A549 (cell line): ENCODE results near the gene RPUSD2. TPM values are rescaled to one million over a fixed set of nuclear protein-coding genes. Genes with fewer than 3 reads are reported as not detected.

Experiments
- ATAC-seq, 2 experiments: fragments of 200-7000 bp in 1 of 2; fragments of >200 bp in 1 of 2; cut with Nextera tagmentation in 1 of 2; cut with Tn5 transposase in 1 of 2; 3 replicates each; pipeline versions ENCODE4 v1.8.0 to v1.9.1; 2018 to 2020; ENCODE audit warnings: mild to moderate bottlenecking in 1 of 2, moderate library complexity in 1 of 2
- CTCF ChIA-PET: fragments of 300-600 bp; sonication (Branson Sonifier 250); formaldehyde crosslinking; extraction: SDS; loops from one replicate; lab custom pipeline; 2021; ENCODE audit warnings: antibody characterized with exemption, inconsistent platforms; lab: Yijun Ruan, JAX
- POLR2A ChIA-PET: fragments of 350-600 bp; formaldehyde crosslinking; extraction: SDS; loops from one replicate; lab custom pipeline; 2021; ENCODE audit warnings: antibody characterized with exemption, inconsistent platforms; lab: Yijun Ruan, JAX
- DNase-seq, 2 experiments: peaks; one replicate each; pipeline versions ENCODE4 v3.0.0 to v3.0.0-alpha.2; 2011 to 2016; ENCODE audit warnings: low read depth in 1 of 2, low spot score in 1 of 2
- FAIRE-seq: peaks from 2 replicates; lab custom pipeline; 2011; peaks lifted over from hg19 to GRCh38; lab: Jason Lieb, UNC
- H3K27ac ChIP-seq, 2 experiments: fragments of >200 bp; sonication (Bioruptor Twin); formaldehyde crosslinking; 3 replicates each; pipeline ENCODE4 v1.5.1; 2016 to 2017
- H3K4me1 ChIP-seq: fragments of >200 bp; sonication (Bioruptor Twin); formaldehyde crosslinking; 3 replicates; pipeline ENCODE4 v1.6.1; 2016
- H3K4me2 ChIP-seq: fragments of >200 bp; sonication (Bioruptor Twin); formaldehyde crosslinking; 3 replicates; pipeline ENCODE4 v1.6.1; 2016
- H3K4me3 ChIP-seq: fragments of >200 bp; sonication (Bioruptor Twin); formaldehyde crosslinking; 3 replicates; pipeline ENCODE4 v1.5.1; 2016
- H3K9me3 ChIP-seq: fragments of >200 bp; sonication (Bioruptor Twin); formaldehyde crosslinking; 3 replicates; pipeline ENCODE4 v1.6.1; 2016
- CBX2 ChIP-seq: fragments of 200-600 bp; sonication (generic); IDR thresholded peaks from 2 replicates; pipeline ENCODE4 v1.6.1; 2016; ENCODE audit warnings: low read depth, mild to moderate bottlenecking, borderline replicate concordance
- CEBPB ChIP-seq, 2 experiments: fragments of >200 bp in 1 of 2; sonication (Bioruptor Twin) in 1 of 2; formaldehyde crosslinking in 1 of 2; IDR thresholded peaks; 2 replicates each; pipeline ENCODE4 v1.6.1; 2012 to 2016
- HOXB13 ChIP-seq: fragments of 250-450 bp; sonication (Bioruptor Pico); IDR thresholded peaks from 2 replicates; pipeline ENCODE4 v1.5.0; 2020; ENCODE audit warnings: low read depth, mild to moderate bottlenecking, moderate library complexity
- HOXB5 ChIP-seq: fragments of 250-450 bp; sonication (Bioruptor Pico); IDR thresholded peaks from 2 replicates; pipeline ENCODE4 v1.5.0; 2020; ENCODE audit warnings: mild to moderate bottlenecking, moderate library complexity
- JUN ChIP-seq, 2 experiments: fragments of >200 bp; sonication (Bioruptor Twin); formaldehyde crosslinking; IDR thresholded peaks; 2 replicates in 1 of 2; 3 replicates in 1 of 2; pipeline ENCODE4 v1.6.1; 2016 to 2017
- KDM5A ChIP-seq: fragments of 200-600 bp; sonication (generic); IDR thresholded peaks from 2 replicates; pipeline ENCODE4 v1.6.1; 2016; ENCODE audit warnings: antibody characterized with exemption, mild to moderate bottlenecking
- MAZ ChIP-seq: fragments of 150-350 bp; IDR thresholded peaks from 2 replicates; pipeline ENCODE4 v1.6.1; 2014; ENCODE audit warnings: antibody characterized with exemption, low read depth, low read length, borderline replicate concordance
- PHF8 ChIP-seq: fragments of 200-600 bp; sonication (generic); IDR thresholded peaks from 2 replicates; pipeline ENCODE4 v1.6.1; 2016; ENCODE audit warnings: low read depth, mild to moderate bottlenecking, antibody characterized with exemption, moderate library complexity, borderline replicate concordance
- POLR2A ChIP-seq: IDR thresholded peaks from 2 replicates; pipeline ENCODE4 v1.6.1; 2012; ENCODE audit warnings: mild to moderate bottlenecking, low read length
- RCOR1 ChIP-seq: fragments of 150-350 bp; IDR thresholded peaks from 2 replicates; pipeline ENCODE4 v1.6.1; 2014; ENCODE audit warnings: antibody characterized with exemption, low read length, low read depth
- TP53 ChIP-seq: fragments of 250-450 bp; sonication (Bioruptor Pico); IDR thresholded peaks from 2 replicates; pipeline ENCODE4 v1.5.0; 2021; ENCODE audit warnings: mild to moderate bottlenecking, moderate library complexity
- ZSCAN20 ChIP-seq: fragments of 250-450 bp; sonication (Bioruptor Pico); IDR thresholded peaks from 2 replicates; pipeline ENCODE4 v1.8.0; 2022; ENCODE audit warnings: mild to moderate bottlenecking, moderate library complexity
- WGBS: methylation state at CpG from one replicate; pipeline ENCODE4 v1.1.6; 2017; ENCODE audit errors: missing lambda C conversion rate; 5-methylcytosine and 5-hydroxymethylcytosine counted together
- polyA minus RNA-seq: library from RNA; depleted of rRNA, polyadenylated mRNA; stranded (reverse); fragments of >200 nt; gene quantifications from 2 replicates; pipeline ENCODE4 v1.2.3, GENCODE V29; 2011; rRNA and poly(A)+ RNA removed
- polyA plus RNA-seq, 4 experiments: library from polyadenylated mRNA; depleted of rRNA in 3 of 4; stranded (reverse); fragments of >200 nt; fragmentation: RNase III in 1 of 4; extraction: RNeasy Plus Mini Kit Qiagen cat#74134 plus additional on column Dnase treatment in 1 of 4; gene quantifications; 2 replicates in 3 of 4; 3 replicates in 1 of 4; pipeline ENCODE4 v1.2.3, GENCODE V29; 2011 to 2017
- TF ChIP-seq, protein P1 (sequence below): IDR thresholded peaks from 2 replicates; pipeline ENCODE4 v1.6.1; 2012
- TF ChIP-seq, protein P2 (sequence below): fragments of >200 bp; sonication (Bioruptor Twin); formaldehyde crosslinking; IDR thresholded peaks from 2 replicates; pipeline ENCODE4 v1.6.1; 2016
- TF ChIP-seq, protein P3 (sequence below): fragments of >200 bp; sonication (Bioruptor Twin); formaldehyde crosslinking; IDR thresholded peaks from 3 replicates; pipeline ENCODE4 v1.5.1; 2016
- TF ChIP-seq, protein P4 (sequence below): IDR thresholded peaks from 2 replicates; pipeline ENCODE4 v1.6.1; 2012
- TF ChIP-seq, protein P5 (sequence below): fragments of 250-450 bp; sonication (Bioruptor Pico); IDR thresholded peaks from 2 replicates; pipeline ENCODE4 v1.5.0; 2020; ENCODE audit warnings: low read depth, mild to moderate bottlenecking, moderate library complexity
- TF ChIP-seq, protein P6 (sequence below): fragments of 450-650 bp; IDR thresholded peaks from 2 replicates; pipeline ENCODE4 v1.6.1; 2014; ENCODE audit warnings: antibody characterized with exemption

RPUSD2 gene, protein sequence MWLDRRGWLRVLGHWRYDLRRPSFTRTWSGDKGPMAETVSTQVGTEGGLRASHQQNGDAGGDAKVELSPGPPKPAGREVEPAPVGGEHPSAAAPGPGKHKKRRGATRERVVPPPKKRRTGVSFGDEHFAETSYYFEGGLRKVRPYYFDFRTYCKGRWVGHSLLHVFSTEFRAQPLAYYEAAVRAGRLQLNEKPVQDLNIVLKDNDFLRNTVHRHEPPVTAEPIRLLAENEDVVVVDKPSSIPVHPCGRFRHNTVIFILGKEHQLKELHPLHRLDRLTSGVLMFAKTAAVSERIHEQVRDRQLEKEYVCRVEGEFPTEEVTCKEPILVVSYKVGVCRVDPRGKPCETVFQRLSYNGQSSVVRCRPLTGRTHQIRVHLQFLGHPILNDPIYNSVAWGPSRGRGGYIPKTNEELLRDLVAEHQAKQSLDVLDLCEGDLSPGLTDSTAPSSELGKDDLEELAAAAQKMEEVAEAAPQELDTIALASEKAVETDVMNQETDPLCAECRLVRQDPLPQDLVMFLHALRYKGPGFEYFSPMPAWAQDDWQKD
- polyA plus RNA-seq (2011; rRNA removed) (6.7 and 7.3 TPM in 2 replicates), polyA plus RNA-seq (2017; fragmentation: RNase III; extraction: RNeasy Plus Mini Kit Qiagen cat#74134 plus additional on column Dnase treatment) (9.6 to 10.3 TPM (median 9.9 TPM) in 3 replicates), polyA minus RNA-seq (13.4 and 14.3 TPM in 2 replicates)
- polyA plus RNA-seq (2012; cell fraction: cytosol; rRNA removed): 9.0 and 10.2 TPM in 2 replicates
- 10.4 and 12.4 TPM in 2 replicates for polyA plus RNA-seq (2012; cell fraction: nucleus; rRNA removed)

DNA sequence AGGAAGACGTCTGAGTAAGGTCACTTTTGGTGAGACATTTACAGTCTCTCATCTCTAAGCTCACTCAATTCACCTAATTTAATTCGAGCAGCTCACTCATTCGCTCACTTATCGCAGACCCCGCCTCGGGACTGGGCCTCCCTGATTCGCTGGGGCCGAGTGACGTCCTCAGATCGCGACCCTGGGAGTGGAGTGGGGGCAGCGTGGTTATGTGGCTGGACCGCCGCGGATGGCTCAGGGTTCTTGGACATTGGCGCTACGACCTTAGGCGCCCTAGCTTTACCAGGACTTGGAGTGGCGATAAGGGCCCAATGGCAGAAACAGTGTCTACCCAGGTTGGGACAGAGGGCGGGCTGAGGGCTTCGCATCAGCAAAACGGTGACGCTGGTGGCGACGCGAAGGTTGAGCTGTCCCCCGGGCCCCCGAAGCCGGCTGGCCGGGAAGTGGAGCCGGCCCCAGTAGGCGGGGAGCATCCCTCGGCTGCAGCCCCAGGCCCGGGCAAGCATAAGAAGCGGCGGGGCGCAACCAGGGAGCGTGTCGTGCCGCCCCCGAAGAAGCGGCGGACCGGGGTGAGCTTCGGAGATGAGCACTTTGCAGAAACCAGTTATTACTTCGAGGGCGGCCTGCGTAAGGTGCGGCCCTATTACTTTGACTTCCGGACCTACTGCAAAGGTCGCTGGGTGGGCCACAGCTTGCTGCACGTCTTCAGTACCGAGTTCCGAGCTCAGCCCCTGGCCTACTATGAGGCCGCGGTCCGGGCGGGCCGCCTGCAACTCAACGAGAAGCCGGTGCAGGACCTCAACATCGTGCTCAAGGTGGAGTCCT, at the start of gene RPUSD2:
Gene RPUSD2 (plus strand): TSS at position 171 of the 825 bp plus-strand sequence. CDS start 39 bp downstream, at position 210.
- ATAC-seq (peak; percentile 71 to 76), DNase-seq (peak; percentile 86 to 87), FAIRE-seq (no peak)
- Histone ChIP-seq H3K9me3 (no peaks in the 10 kb centered on the region), H3K4me3 (peak within 1 kb of the TSS; percentile 65), H3K27ac (peak within 1 kb of the TSS; percentile 75 to 91), H3K4me1 (peaks cover 11% of the 10 kb centered on the region), H3K4me2 (peak within 1 kb of the TSS; percentile 77)
- ChIA-PET CTCF (interaction anchor here (1.2 to 2.2 kb wide), 4 partner anchors 21 to 62 kb away, joined by 3 to 8 read pairs (median 4); no protein-coding TSS in a partner anchor), POLR2A (interaction anchor here (0.6 to 1.5 kb wide), 6 partner anchors 11 to 23 kb away, joined by 3 to 11 read pairs (median 4); no protein-coding TSS in a partner anchor)
- WGBS: 2% methylated on average over 24 of the region's 62 CpGs
- TF ChIP-seq HOXB5 (CRISPR knock-in tag) (0 out of 2 replicates have a peak, but pooled peaks have one; percentile 39), MAZ (peak; percentile 57; the same call in 1 of the 2 replicates), HOXB13 (CRISPR knock-in tag) (no peak), JUN (IDR thresholded peaks at IDR 0.05) (peak in 1 of 2 experiments; percentile 42; a peak in 1 of 5 replicates), PHF8 (peak; percentile 63), POLR2A (peak; percentile 82), KDM5A (peak; percentile 79), CBX2 (no peak)
- TF ChIP-seq, protein P1, sequence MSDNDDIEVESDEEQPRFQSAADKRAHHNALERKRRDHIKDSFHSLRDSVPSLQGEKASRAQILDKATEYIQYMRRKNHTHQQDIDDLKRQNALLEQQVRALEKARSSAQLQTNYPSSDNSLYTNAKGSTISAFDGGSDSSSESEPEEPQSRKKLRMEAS: peak; percentile 83
- TF ChIP-seq, protein P2, sequence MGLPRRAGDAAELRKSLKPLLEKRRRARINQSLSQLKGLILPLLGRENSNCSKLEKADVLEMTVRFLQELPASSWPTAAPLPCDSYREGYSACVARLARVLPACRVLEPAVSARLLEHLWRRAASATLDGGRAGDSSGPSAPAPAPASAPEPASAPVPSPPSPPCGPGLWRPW: no peak

DNA sequence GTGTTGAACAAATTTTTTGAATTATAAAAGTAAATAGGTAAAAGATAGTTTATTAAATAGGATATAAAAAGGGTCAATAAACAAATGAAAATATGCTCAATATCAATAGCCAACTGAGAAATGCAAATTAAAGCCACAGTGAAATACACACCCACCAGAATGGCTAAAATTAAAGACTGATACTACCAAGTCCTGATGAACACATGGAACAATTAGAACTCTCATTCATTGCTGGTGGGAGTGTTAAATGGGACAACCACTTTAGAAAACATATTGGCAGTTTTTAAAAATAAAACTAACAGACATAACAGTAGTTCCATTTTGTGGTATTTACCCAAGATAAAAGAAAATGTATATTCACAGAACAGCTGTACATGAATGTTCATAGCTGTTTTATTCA, 45.5 kb upstream of the RPUSD2 start:
- no peak for ATAC-seq
- TF ChIP-seq CEBPB (IDR thresholded peaks at IDR 0.05): no peak
- TF ChIP-seq TP53 (CRISPR knock-in tag): no peak
- TF ChIP-seq RCOR1: no peak
- TF ChIP-seq, protein P3, sequence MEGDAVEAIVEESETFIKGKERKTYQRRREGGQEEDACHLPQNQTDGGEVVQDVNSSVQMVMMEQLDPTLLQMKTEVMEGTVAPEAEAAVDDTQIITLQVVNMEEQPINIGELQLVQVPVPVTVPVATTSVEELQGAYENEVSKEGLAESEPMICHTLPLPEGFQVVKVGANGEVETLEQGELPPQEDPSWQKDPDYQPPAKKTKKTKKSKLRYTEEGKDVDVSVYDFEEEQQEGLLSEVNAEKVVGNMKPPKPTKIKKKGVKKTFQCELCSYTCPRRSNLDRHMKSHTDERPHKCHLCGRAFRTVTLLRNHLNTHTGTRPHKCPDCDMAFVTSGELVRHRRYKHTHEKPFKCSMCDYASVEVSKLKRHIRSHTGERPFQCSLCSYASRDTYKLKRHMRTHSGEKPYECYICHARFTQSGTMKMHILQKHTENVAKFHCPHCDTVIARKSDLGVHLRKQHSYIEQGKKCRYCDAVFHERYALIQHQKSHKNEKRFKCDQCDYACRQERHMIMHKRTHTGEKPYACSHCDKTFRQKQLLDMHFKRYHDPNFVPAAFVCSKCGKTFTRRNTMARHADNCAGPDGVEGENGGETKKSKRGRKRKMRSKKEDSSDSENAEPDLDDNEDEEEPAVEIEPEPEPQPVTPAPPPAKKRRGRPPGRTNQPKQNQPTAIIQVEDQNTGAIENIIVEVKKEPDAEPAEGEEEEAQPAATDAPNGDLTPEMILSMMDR: no peak
- TF ChIP-seq, protein P4, sequence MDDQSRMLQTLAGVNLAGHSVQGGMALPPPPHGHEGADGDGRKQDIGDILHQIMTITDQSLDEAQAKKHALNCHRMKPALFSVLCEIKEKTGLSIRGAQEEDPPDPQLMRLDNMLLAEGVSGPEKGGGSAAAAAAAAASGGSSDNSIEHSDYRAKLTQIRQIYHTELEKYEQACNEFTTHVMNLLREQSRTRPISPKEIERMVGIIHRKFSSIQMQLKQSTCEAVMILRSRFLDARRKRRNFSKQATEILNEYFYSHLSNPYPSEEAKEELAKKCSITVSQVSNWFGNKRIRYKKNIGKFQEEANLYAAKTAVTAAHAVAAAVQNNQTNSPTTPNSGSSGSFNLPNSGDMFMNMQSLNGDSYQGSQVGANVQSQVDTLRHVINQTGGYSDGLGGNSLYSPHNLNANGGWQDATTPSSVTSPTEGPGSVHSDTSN: no peak
- TF ChIP-seq ZSCAN20: no peak
- TF ChIP-seq, protein P5, sequence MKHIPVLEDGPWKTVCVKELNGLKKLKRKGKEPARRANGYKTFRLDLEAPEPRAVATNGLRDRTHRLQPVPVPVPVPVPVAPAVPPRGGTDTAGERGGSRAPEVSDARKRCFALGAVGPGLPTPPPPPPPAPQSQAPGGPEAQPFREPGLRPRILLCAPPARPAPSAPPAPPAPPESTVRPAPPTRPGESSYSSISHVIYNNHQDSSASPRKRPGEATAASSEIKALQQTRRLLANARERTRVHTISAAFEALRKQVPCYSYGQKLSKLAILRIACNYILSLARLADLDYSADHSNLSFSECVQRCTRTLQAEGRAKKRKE (CRISPR knock-in tag): no peak
- TF ChIP-seq, protein P6, sequence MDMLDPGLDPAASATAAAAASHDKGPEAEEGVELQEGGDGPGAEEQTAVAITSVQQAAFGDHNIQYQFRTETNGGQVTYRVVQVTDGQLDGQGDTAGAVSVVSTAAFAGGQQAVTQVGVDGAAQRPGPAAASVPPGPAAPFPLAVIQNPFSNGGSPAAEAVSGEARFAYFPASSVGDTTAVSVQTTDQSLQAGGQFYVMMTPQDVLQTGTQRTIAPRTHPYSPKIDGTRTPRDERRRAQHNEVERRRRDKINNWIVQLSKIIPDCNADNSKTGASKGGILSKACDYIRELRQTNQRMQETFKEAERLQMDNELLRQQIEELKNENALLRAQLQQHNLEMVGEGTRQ: no peak
- Histone ChIP-seq H3K4me2 (no peak overlapping the region), H3K4me1 (no peaks in the 10 kb centered on the region), H3K4me3 (no peak overlapping the region), H3K9me3 (no peaks in the 10 kb centered on the region), H3K27ac (no peak overlapping the region)
- CTCF ChIA-PET: no interaction called here
- no peak for FAIRE-seq
- DNase-seq: no peak
- POLR2A ChIA-PET: no interaction called here
